HCT116 (cell line): ENCODE measurements around the gene FOXP1. TPM values are rescaled to one million over a fixed set of nuclear protein-coding genes. Genes with fewer than 3 reads are reported as not detected.

Source experiments
- ATAC-seq: fragments of 200-7000 bp; cut with Tn5 transposase; 2 replicates; pipeline ENCODE4 v1.9.1; 2020; ENCODE audit warnings: mild to moderate bottlenecking, moderate library complexity
- BruUV-seq: library from RNA; stranded (reverse); fragments of 400-500 nt; replicated peaks from 2 replicates; lab custom pipeline; 2021; lab: Mats Ljungman, UMichigan
- CTCF ChIA-PET: fragments of 300-600 bp; sonication (Branson Sonifier 250); formaldehyde crosslinking; loops from one replicate; lab custom pipeline; 2021; ENCODE audit warnings: antibody characterized with exemption; lab: Charles Lee
- POLR2A ChIA-PET: fragments of 300-600, 350-600 bp; sonication (Branson Sonifier 250); formaldehyde crosslinking; loops from one replicate; lab custom pipeline; 2021; ENCODE audit warnings: antibody characterized with exemption; lab: Charles Lee
- RAD21 ChIA-PET, 2 experiments: fragments of 300-600 bp; sonication (Branson Sonifier 250); formaldehyde crosslinking; loops; one replicate each; lab custom pipeline; 2023; ENCODE audit warnings: low total read pairs in 2 of 2; ENCODE audit not compliant: uncharacterized antibody in 2 of 2, unreplicated experiment in 2 of 2, low non-redundant PET in 1 of 2; lab: Charles Lee
- DNase-seq: peaks from one replicate; pipeline ENCODE4 v3.0.0-alpha.2; 2010; ENCODE audit warnings: low read depth, low spot score
- H2AFZ ChIP-seq: fragments of 200-600 bp; shearing (Covaris generic), sonication (generic); 2 replicates; pipeline ENCODE4 v1.6.1; 2017; ENCODE audit warnings: low read depth, mixed run types, mixed read lengths, antibody characterized with exemption, low read length; ENCODE audit not compliant: poor library complexity, severe bottlenecking
- H3K27ac ChIP-seq: 2 replicates; pipeline ENCODE4 v1.5.1; 2012; ENCODE audit warnings: low read depth, low read length
- H3K27me3 ChIP-seq: fragments of 200-600 bp; sonication (generic); 2 replicates; pipeline ENCODE4 v1.6.1; 2016; ENCODE audit warnings: mixed run types, low read length, mixed read lengths; ENCODE audit not compliant: insufficient read depth
- H3K36me3 ChIP-seq, 2 experiments: fragments of 200-500 bp in 1 of 2; fragments of 200-600 bp in 1 of 2; sonication (Bioruptor generic) in 1 of 2; sonication (generic) in 1 of 2; 2 replicates each; pipeline versions ENCODE4 v1.5.1 to v1.6.1; 2014 to 2016; ENCODE audit warnings: low read length in 2 of 2, inconsistent platforms in 1 of 2, mixed read lengths in 1 of 2, mixed run types in 1 of 2; ENCODE audit not compliant: insufficient read depth in 2 of 2, control insufficient read depth in 1 of 2
- H3K4me1 ChIP-seq, 2 experiments: fragments of 200-600 bp in 1 of 2; sonication (generic) in 1 of 2; 2 replicates each; pipeline versions ENCODE4 v1.5.1 to v1.6.1; 2012 to 2017; ENCODE audit warnings: low read length in 2 of 2, inconsistent platforms in 1 of 2, mild to moderate bottlenecking in 1 of 2, mixed read lengths in 1 of 2, mixed run types in 1 of 2, moderate library complexity in 1 of 2; ENCODE audit not compliant: insufficient read depth in 2 of 2, control insufficient read depth in 1 of 2
- H3K4me2 ChIP-seq: fragments of 200-600 bp; sonication (generic); 2 replicates; pipeline ENCODE4 v1.6.1; 2017; ENCODE audit warnings: mixed run types, low read length, mixed read lengths
- H3K4me3 ChIP-seq, 2 experiments: fragments of 200-600 bp in 1 of 2; sonication (generic) in 1 of 2; replicated peaks in 1 of 2; 2 replicates each; pipeline ENCODE4 v1.5.1; 2011 to 2016; ENCODE audit warnings: low read length in 2 of 2, control low read depth in 1 of 2, low read depth in 1 of 2, mild to moderate bottlenecking in 1 of 2, mixed read lengths in 1 of 2, mixed run types in 1 of 2
- H3K79me2 ChIP-seq: fragments of 200-600 bp; sonication (generic); 2 replicates; pipeline ENCODE4 v1.6.1; 2017; ENCODE audit warnings: mild to moderate bottlenecking, mixed run types, low read length, moderate library complexity, mixed read lengths; ENCODE audit not compliant: insufficient read depth
- H3K9ac ChIP-seq: fragments of 200-600 bp; sonication (generic); 2 replicates; pipeline ENCODE4 v1.6.1; 2016; ENCODE audit warnings: low read length, mixed read lengths
- H3K9me2 ChIP-seq: fragments of 200-600 bp; sonication (generic), shearing (Covaris generic); 2 replicates; pipeline ENCODE4 v1.6.1; 2017; ENCODE audit warnings: mixed run types, mild to moderate bottlenecking, moderate library complexity; ENCODE audit not compliant: insufficient read depth
- H3K9me3 ChIP-seq, 2 experiments: fragments of 200-500 bp in 1 of 2; fragments of 200-600 bp in 1 of 2; sonication (Bioruptor generic) in 1 of 2; sonication (generic) in 1 of 2; 2 replicates each; pipeline ENCODE4 v1.6.1; 2014 to 2017; ENCODE audit warnings: low read length in 2 of 2, mixed read lengths in 2 of 2, inconsistent platforms in 1 of 2, low read depth in 1 of 2, mild to moderate bottlenecking in 1 of 2, mixed run types in 1 of 2, moderate library complexity in 1 of 2; ENCODE audit not compliant: control insufficient read depth in 1 of 2, insufficient read depth in 1 of 2
- H4K20me1 ChIP-seq: fragments of 200-600 bp; sonication (generic), shearing (Covaris generic); 2 replicates; pipeline ENCODE4 v1.6.1; 2017; ENCODE audit warnings: mixed run types, mild to moderate bottlenecking, moderate library complexity; ENCODE audit not compliant: insufficient read depth
- EGR1 ChIP-seq: IDR thresholded peaks from 2 replicates; pipeline ENCODE4 v1.6.1; 2012; ENCODE audit warnings: low read depth
- JUND ChIP-seq: IDR thresholded peaks from 2 replicates; pipeline ENCODE4 v1.6.1; 2012
- POLR2AphosphoS5 ChIP-seq: IDR thresholded peaks from 2 replicates; pipeline ENCODE4 v1.6.1; 2011; ENCODE audit warnings: mild to moderate bottlenecking, low read depth, low read length, moderate library complexity
- RAD21 ChIP-seq: IDR thresholded peaks from 2 replicates; pipeline ENCODE4 v1.6.1; 2012; ENCODE audit warnings: low read depth, mild to moderate bottlenecking
- SRF ChIP-seq: IDR thresholded peaks from 2 replicates; pipeline ENCODE4 v1.6.1; 2012; ENCODE audit warnings: low read depth
- TCF7L2 ChIP-seq: IDR thresholded peaks from 2 replicates; pipeline ENCODE4 v1.7.0; 2011; ENCODE audit warnings: borderline replicate concordance, inconsistent platforms; ENCODE audit not compliant: insufficient read depth, insufficient read length; ENCODE audit errors: extremely low read depth
- intact Hi-C: fragments of 100-400 bp; cut with micrococcal nuclease; formaldehyde crosslinking; loops from 2 replicates; pipeline ENCODE4 v1.10.0; 2022
- total RNA-seq: library from RNA; stranded (reverse); gene quantifications from one replicate; pipeline ENCODE4 v1.2.1, GENCODE V29; 2021; ENCODE audit not compliant: unreplicated experiment
- TF ChIP-seq, protein P1 (sequence below): IDR thresholded peaks from 2 replicates; pipeline ENCODE4 v1.6.1; 2011; ENCODE audit warnings: mild to moderate bottlenecking, low read length, moderate library complexity; ENCODE audit not compliant: insufficient replicate concordance; ENCODE audit errors: extremely low read depth
- TF ChIP-seq, protein P2 (sequence below), 3 experiments: fragments of 200-600 bp in 1 of 3; sonication (generic) in 1 of 3; IDR thresholded peaks in 2 of 3; conservative IDR thresholded peaks in 1 of 3; 2 replicates each; pipeline ENCODE4 v1.5.1; 2012 to 2017; ENCODE audit warnings: low read depth in 2 of 3, low read length in 2 of 3, antibody characterized with exemption in 1 of 3, borderline replicate concordance in 1 of 3, control low read depth in 1 of 3, mild to moderate bottlenecking in 1 of 3, mixed read lengths in 1 of 3, mixed run types in 1 of 3, moderate library complexity in 1 of 3; ENCODE audit not compliant: insufficient read depth in 1 of 3
- TF ChIP-seq, protein P3 (sequence below): IDR thresholded peaks from 2 replicates; pipeline ENCODE4 v1.6.1; 2012
- TF ChIP-seq, protein P4 (sequence below): IDR thresholded peaks from 2 replicates; pipeline ENCODE4 v1.6.1; 2012; ENCODE audit warnings: low read depth

FOXP1 gene
- total RNA-seq, 1 experiment from 2014 or later: 11.4 TPM

DNA sequence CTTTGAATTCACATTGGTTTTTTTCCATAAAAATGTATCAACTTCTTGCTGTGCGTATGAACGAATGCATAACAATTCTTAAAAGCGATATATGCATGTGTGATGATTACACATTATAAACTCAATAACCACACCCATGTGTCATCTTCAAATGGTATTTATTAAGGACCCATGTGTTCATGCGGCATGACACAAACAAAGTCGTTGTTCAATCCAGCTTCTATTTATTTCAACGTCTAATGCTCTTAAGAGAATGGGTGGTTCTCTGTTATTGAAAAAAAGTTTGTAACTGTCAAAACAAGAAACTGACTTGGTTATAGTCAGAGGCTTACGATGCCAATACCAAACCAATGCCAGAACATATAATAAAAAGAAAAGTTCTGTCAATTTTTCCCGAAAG lies 195.9 kb downstream of the FOXP1 start (continued):
- TF ChIP-seq, protein P1, sequence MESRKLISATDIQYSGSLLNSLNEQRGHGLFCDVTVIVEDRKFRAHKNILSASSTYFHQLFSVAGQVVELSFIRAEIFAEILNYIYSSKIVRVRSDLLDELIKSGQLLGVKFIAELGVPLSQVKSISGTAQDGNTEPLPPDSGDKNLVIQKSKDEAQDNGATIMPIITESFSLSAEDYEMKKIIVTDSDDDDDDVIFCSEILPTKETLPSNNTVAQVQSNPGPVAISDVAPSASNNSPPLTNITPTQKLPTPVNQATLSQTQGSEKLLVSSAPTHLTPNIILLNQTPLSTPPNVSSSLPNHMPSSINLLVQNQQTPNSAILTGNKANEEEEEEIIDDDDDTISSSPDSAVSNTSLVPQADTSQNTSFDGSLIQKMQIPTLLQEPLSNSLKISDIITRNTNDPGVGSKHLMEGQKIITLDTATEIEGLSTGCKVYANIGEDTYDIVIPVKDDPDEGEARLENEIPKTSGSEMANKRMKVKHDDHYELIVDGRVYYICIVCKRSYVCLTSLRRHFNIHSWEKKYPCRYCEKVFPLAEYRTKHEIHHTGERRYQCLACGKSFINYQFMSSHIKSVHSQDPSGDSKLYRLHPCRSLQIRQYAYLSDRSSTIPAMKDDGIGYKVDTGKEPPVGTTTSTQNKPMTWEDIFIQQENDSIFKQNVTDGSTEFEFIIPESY: no peak
- TF ChIP-seq POLR2AphosphoS5: no peak
- TF ChIP-seq SRF: no peak

DNA sequence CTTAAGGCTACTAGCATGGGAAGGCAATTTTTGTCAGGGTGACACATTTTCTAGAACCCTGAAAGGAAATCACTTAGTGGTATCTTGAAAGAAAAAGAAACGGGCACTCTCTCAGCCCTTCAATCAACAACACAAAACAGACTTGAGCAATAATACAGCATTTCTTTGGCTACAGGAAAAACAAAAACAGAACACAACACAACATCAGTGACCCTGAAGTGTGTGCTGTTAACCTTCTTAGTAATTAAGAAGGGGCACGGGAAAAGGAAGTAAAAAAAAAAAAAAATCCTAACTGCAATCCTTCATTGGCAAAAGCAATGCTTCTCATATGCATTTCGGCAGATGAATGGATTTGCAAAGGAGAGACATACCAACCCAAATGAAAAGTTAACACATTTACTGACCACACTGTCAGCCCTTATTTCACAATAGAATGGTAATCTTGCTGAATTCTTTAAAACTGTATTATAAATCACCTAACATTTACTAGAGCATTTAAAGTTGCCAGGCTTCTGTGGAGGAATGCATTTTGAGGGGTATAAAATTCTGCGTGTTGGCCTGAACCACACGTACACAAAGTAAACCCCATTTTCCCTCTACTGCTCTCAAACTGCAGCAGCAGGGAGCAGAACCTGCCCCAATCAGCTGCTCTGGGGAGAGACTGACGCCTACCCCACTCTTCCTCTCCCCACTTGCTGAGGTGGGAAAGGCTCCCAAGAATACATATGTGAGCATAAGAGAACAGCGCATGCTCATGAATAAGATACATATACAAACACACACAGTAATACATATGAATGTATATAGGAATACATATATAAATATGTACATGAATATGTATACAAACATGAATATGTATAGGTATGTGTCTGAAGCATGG lies 198.5 kb downstream of the FOXP1 start:
- no peak for TF ChIP-seq SRF
- TF ChIP-seq JUND: no peak
- TF ChIP-seq TCF7L2: no peak
- no peak for TF ChIP-seq EGR1
- TF ChIP-seq POLR2AphosphoS5: no peak
- TF ChIP-seq, protein P2, sequence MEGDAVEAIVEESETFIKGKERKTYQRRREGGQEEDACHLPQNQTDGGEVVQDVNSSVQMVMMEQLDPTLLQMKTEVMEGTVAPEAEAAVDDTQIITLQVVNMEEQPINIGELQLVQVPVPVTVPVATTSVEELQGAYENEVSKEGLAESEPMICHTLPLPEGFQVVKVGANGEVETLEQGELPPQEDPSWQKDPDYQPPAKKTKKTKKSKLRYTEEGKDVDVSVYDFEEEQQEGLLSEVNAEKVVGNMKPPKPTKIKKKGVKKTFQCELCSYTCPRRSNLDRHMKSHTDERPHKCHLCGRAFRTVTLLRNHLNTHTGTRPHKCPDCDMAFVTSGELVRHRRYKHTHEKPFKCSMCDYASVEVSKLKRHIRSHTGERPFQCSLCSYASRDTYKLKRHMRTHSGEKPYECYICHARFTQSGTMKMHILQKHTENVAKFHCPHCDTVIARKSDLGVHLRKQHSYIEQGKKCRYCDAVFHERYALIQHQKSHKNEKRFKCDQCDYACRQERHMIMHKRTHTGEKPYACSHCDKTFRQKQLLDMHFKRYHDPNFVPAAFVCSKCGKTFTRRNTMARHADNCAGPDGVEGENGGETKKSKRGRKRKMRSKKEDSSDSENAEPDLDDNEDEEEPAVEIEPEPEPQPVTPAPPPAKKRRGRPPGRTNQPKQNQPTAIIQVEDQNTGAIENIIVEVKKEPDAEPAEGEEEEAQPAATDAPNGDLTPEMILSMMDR (IDR thresholded peaks at IDR 0.05 in 2 of 3, conservative IDR thresholded peaks at IDR 0.05 in 1 of 3; ENCODE audit: borderline replicate concordance in 1 of 3, insufficient read depth in 1 of 3, low read depth in 2 of 3, low read length in 2 of 3): no peak
- TF ChIP-seq, protein P3, sequence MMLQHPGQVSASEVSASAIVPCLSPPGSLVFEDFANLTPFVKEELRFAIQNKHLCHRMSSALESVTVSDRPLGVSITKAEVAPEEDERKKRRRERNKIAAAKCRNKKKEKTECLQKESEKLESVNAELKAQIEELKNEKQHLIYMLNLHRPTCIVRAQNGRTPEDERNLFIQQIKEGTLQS: no peak
- TF ChIP-seq RAD21: no peak
- TF ChIP-seq, protein P4, sequence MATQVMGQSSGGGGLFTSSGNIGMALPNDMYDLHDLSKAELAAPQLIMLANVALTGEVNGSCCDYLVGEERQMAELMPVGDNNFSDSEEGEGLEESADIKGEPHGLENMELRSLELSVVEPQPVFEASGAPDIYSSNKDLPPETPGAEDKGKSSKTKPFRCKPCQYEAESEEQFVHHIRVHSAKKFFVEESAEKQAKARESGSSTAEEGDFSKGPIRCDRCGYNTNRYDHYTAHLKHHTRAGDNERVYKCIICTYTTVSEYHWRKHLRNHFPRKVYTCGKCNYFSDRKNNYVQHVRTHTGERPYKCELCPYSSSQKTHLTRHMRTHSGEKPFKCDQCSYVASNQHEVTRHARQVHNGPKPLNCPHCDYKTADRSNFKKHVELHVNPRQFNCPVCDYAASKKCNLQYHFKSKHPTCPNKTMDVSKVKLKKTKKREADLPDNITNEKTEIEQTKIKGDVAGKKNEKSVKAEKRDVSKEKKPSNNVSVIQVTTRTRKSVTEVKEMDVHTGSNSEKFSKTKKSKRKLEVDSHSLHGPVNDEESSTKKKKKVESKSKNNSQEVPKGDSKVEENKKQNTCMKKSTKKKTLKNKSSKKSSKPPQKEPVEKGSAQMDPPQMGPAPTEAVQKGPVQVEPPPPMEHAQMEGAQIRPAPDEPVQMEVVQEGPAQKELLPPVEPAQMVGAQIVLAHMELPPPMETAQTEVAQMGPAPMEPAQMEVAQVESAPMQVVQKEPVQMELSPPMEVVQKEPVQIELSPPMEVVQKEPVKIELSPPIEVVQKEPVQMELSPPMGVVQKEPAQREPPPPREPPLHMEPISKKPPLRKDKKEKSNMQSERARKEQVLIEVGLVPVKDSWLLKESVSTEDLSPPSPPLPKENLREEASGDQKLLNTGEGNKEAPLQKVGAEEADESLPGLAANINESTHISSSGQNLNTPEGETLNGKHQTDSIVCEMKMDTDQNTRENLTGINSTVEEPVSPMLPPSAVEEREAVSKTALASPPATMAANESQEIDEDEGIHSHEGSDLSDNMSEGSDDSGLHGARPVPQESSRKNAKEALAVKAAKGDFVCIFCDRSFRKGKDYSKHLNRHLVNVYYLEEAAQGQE: no peak
- Histone ChIP-seq H3K79me2 (no peaks in the 10 kb centered on the region), H3K9ac (no peak overlapping the region), H3K9me2 (no peaks in the 10 kb centered on the region), H2AFZ (no peak overlapping the region), H3K27me3 (no peaks in the 10 kb centered on the region), H3K4me3 (no peak overlapping the region), H3K36me3 (no peaks in the 10 kb centered on the region), H3K27ac (no peak overlapping the region), H4K20me1 (no peaks in the 10 kb centered on the region), H3K4me1 (no peaks in the 10 kb centered on the region), H3K9me3 (no peaks in the 10 kb centered on the region), H3K4me2 (no peak overlapping the region)
- BruUV-seq: no TSS peak
- intact Hi-C loops: no loop called here
- POLR2A ChIA-PET: no interaction called here
- CTCF ChIA-PET: interaction anchor here (0.6 kb wide), 1 partner anchor 34 kb away, joined by 4 read pairs; no protein-coding TSS in a partner anchor
- RAD21 ChIA-PET: no interaction called here
- ATAC-seq: no peak
- DNase-seq: no peak
